ENCODE measurements around the gene FANCF.

Gene FANCF

GRCh38 chr11:22635689-22636088 lies 10.1 kb upstream of the FANCF start:
- no peak for TF ChIP-seq GABPA (IDR thresholded peaks at IDR 0.05; ENCODE audit: low read depth)
- TF ChIP-seq CTCF (IDR thresholded peaks at IDR 0.05; ENCODE audit: insufficient read depth, low read length), result no peak
- no peak for TF ChIP-seq SPI1 (IDR thresholded peaks at IDR 0.05; ENCODE audit: borderline replicate concordance, low read depth)
- no peak for TF ChIP-seq REST (IDR thresholded peaks at IDR 0.05; ENCODE audit: insufficient replicate concordance, low read depth)
- no peak for TF ChIP-seq POLR2AphosphoS5 (IDR thresholded peaks at IDR 0.05; ENCODE audit: low read depth)
- no peak overlapping the region for H3K27ac ChIP-seq (replicated peaks)

GRCh38 chr11:22634897-22635629 lies 9.4 kb upstream of the FANCF start:
- no peak overlapping the region for H3K4me3 ChIP-seq (replicated peaks; ENCODE audit: insufficient read depth, low read length)
- DNase-seq (ENCODE audit: low read depth in 1 of 2, low spot score in 1 of 2), result no peak
- H3K27ac ChIP-seq (replicated peaks), result no peak overlapping the region
- TF ChIP-seq SPI1 (IDR thresholded peaks at IDR 0.05; ENCODE audit: borderline replicate concordance, low read depth) (no peak), GABPA (IDR thresholded peaks at IDR 0.05; ENCODE audit: low read depth) (no peak), POLR2AphosphoS5 (IDR thresholded peaks at IDR 0.05; ENCODE audit: low read depth) (no peak), CTCF (IDR thresholded peaks at IDR 0.05; ENCODE audit: insufficient read depth, low read length) (no peak)
- H3K27me3 ChIP-seq (ENCODE audit: insufficient read depth, poor library complexity, severe bottlenecking), result no peaks in the 10 kb centered on the region

More at GRCh38 chr11:22635689-22636088, 10.1 kb upstream of the FANCF start:
- Histone ChIP-seq H3K27me3 (ENCODE audit: insufficient read depth, poor library complexity, severe bottlenecking) (no peaks in the 10 kb centered on the region), H3K4me3 (replicated peaks; ENCODE audit: insufficient read depth, low read length) (no peak overlapping the region)
- no peak for DNase-seq (ENCODE audit: low read depth in 1 of 2, low spot score in 1 of 2)

- Histone ChIP-seq H3K27me3 (ENCODE audit: insufficient read depth, poor library complexity, severe bottlenecking) (no peaks in the 10 kb centered on the region), H3K4me3 (replicated peaks; ENCODE audit: insufficient read depth, low read length) (no peak overlapping the region), H3K27ac (replicated peaks) (no peak overlapping the region)
- DNase-seq (ENCODE audit: low read depth in 1 of 2, low spot score in 1 of 2), result no peak
- TF ChIP-seq CTCF (IDR thresholded peaks at IDR 0.05; ENCODE audit: insufficient read depth, low read length), result no peak
- no peak for TF ChIP-seq REST (IDR thresholded peaks at IDR 0.05; ENCODE audit: insufficient replicate concordance, low read depth)
- TF ChIP-seq GABPA (IDR thresholded peaks at IDR 0.05; ENCODE audit: low read depth), result no peak
- TF ChIP-seq SPI1 (IDR thresholded peaks at IDR 0.05; ENCODE audit: borderline replicate concordance, low read depth), result no peak
These were observed 7.8 kb upstream of the FANCF start for GRCh38 chr11:22633354-22633902.
